Measurements from ENCODE around the gene LCTL. TPM values are rescaled to one million over a fixed set of nuclear protein-coding genes. Genes with fewer than 3 reads are reported as not detected.

The LCTL gene
- total RNA-seq, 1 experiment from 2014 or later, result not detected

DNA sequence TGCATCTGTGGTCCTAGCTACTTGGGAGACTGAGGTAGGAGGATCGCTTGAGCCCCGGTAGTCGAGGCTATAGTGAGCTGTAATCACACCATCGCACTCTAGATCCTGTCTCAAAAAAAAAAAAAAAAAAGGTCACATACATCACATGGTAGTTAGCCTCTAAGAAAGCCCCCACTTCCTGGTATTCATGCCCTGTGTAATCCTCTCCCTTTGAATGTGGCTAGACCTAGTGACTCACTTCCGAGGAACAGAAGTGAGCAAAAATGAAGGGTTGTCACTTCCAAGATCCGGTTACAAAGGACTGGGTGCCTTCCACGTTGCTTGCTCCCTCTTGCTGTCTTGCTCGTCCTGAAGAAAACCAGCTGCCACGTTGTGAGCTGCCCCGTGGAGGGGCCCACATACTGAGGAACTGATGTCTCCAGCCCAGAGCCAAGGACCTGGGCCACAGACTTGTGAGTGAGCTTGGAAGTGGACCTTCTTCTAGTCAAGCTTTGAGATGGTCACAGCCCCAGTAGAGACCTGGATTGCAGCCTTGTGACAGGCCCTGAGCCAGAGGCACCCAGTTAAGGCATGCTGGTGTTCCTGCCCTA, 12.6 kb upstream of the LCTL start:
- Mint-ChIP-seq H3K27me3 (ENCODE audit: insufficient read depth, unreplicated experiment) (no peaks in the 10 kb centered on the region), H3K9me3 (ENCODE audit: unreplicated experiment) (no peaks in the 10 kb centered on the region), H3K27ac (ENCODE audit: low read depth, unreplicated experiment) (no peak overlapping the region), H3K36me3 (ENCODE audit: insufficient read depth, unreplicated experiment) (no peaks in the 10 kb centered on the region), H3K4me3 (ENCODE audit: unreplicated experiment) (no peak overlapping the region), H3K4me1 (ENCODE audit: insufficient read depth, unreplicated experiment) (no peaks in the 10 kb centered on the region)
- ChIA-PET CTCF (interaction anchor here (0.7 kb wide), 1 partner anchor 10 kb away, joined by 4 read pairs; no protein-coding TSS in a partner anchor), POLR2A (no interaction called here)
- DNase-seq (ENCODE audit: unreplicated experiment), result peak; percentile 22
- BruUV-seq (replicated peaks), result no TSS peak
- TF ChIP-seq, protein P1, sequence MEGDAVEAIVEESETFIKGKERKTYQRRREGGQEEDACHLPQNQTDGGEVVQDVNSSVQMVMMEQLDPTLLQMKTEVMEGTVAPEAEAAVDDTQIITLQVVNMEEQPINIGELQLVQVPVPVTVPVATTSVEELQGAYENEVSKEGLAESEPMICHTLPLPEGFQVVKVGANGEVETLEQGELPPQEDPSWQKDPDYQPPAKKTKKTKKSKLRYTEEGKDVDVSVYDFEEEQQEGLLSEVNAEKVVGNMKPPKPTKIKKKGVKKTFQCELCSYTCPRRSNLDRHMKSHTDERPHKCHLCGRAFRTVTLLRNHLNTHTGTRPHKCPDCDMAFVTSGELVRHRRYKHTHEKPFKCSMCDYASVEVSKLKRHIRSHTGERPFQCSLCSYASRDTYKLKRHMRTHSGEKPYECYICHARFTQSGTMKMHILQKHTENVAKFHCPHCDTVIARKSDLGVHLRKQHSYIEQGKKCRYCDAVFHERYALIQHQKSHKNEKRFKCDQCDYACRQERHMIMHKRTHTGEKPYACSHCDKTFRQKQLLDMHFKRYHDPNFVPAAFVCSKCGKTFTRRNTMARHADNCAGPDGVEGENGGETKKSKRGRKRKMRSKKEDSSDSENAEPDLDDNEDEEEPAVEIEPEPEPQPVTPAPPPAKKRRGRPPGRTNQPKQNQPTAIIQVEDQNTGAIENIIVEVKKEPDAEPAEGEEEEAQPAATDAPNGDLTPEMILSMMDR (IDR thresholded peaks at IDR 0.05; ENCODE audit: unreplicated experiment), result no peak
- intact Hi-C loops (cut with micrococcal nuclease), result no loop called here

DNA sequence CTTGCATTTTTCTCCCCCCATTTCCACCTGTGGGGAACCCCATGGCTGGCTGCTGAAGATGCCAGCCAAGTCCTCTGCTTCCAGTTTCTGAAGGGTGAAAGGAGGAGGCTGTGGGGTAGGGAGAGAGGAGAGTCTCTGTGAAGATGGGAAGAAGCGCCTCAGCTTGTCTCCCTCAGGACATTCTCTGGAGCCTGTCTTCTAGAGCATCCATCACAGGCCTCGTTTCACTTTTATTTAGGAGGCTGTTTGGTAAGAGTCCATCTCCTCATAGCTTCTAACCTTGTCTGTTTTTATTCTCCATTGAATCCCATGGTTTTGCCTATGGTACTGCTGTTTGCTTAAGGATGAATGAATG, 8.8 kb upstream of the LCTL start:
- no peak for DNase-seq (ENCODE audit: unreplicated experiment)
- Mint-ChIP-seq H3K27ac (ENCODE audit: low read depth, unreplicated experiment) (no peak overlapping the region), H3K4me3 (ENCODE audit: unreplicated experiment) (no peak overlapping the region), H3K27me3 (ENCODE audit: insufficient read depth, unreplicated experiment) (no peaks in the 10 kb centered on the region), H3K9me3 (ENCODE audit: unreplicated experiment) (no peaks in the 10 kb centered on the region), H3K36me3 (ENCODE audit: insufficient read depth, unreplicated experiment) (no peaks in the 10 kb centered on the region), H3K4me1 (ENCODE audit: insufficient read depth, unreplicated experiment) (no peaks in the 10 kb centered on the region)
- ChIA-PET POLR2A (interaction anchor here (1.0 kb wide), 1 partner anchor 68 kb away, joined by 4 read pairs; no protein-coding TSS in a partner anchor), CTCF (interaction anchor here (1.3 to 3.3 kb wide), 2 partner anchors 8 to 11 kb away, joined by 3 to 15 read pairs; partner anchors contain the start of gene LCTL)
- intact Hi-C loops (cut with micrococcal nuclease), result no loop called here
- TF ChIP-seq, protein P1 (IDR thresholded peaks at IDR 0.05; ENCODE audit: unreplicated experiment), result no peak
- BruUV-seq (replicated peaks), result no TSS peak

- CTCF ChIA-PET, result interaction anchor here (0.6 to 1.3 kb wide), 2 partner anchors 12 to 151 kb away, joined by 3 read pairs; no protein-coding TSS in a partner anchor
- intact Hi-C loops (cut with micrococcal nuclease), result no loop called here
Measured at GRCh38 chr15:66573719-66574595, 8.2 kb upstream of the LCTL start.

DNA sequence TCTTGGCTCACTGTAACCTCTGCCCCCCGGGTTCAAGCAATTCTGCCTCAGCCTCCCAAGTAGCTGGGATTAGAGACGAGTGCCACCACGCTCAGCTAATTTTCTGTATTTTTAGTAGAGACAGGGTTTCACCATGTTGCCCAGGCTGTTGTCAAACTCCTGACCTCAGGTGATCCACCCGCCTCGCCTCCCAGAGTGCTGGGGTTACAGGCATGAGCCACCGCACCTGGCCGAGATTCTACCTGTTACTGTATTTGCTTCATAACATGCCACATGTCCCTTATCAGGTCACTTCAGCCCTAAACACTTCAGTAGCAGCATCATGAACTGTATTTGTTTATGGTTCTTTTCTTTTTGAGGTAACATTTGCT, 7.5 kb upstream of the LCTL start:
- no TSS peak for BruUV-seq (replicated peaks)
- Mint-ChIP-seq H3K27ac (ENCODE audit: low read depth, unreplicated experiment) (no peak overlapping the region), H3K4me1 (ENCODE audit: insufficient read depth, unreplicated experiment) (no peaks in the 10 kb centered on the region), H3K27me3 (ENCODE audit: insufficient read depth, unreplicated experiment) (no peaks in the 10 kb centered on the region), H3K9me3 (ENCODE audit: unreplicated experiment) (no peaks in the 10 kb centered on the region), H3K4me3 (ENCODE audit: unreplicated experiment) (no peak overlapping the region), H3K36me3 (ENCODE audit: insufficient read depth, unreplicated experiment) (no peaks in the 10 kb centered on the region)
- CTCF ChIA-PET, result no interaction called here
- TF ChIP-seq, protein P1 (IDR thresholded peaks at IDR 0.05; ENCODE audit: unreplicated experiment), result no peak
- POLR2A ChIA-PET, result no interaction called here
- intact Hi-C loops (cut with micrococcal nuclease), result no loop called here
- no peak for DNase-seq (ENCODE audit: unreplicated experiment)

More at GRCh38 chr15:66573719-66574595, 8.2 kb upstream of the LCTL start:
- Mint-ChIP-seq H3K27me3 (ENCODE audit: insufficient read depth, unreplicated experiment) (no peaks in the 10 kb centered on the region), H3K4me1 (ENCODE audit: insufficient read depth, unreplicated experiment) (no peaks in the 10 kb centered on the region), H3K9me3 (ENCODE audit: unreplicated experiment) (no peaks in the 10 kb centered on the region), H3K27ac (ENCODE audit: low read depth, unreplicated experiment) (no peak overlapping the region), H3K36me3 (ENCODE audit: insufficient read depth, unreplicated experiment) (no peaks in the 10 kb centered on the region), H3K4me3 (ENCODE audit: unreplicated experiment) (no peak overlapping the region)
- no TSS peak for BruUV-seq (replicated peaks)
- TF ChIP-seq, protein P1 (IDR thresholded peaks at IDR 0.05; ENCODE audit: unreplicated experiment), result no peak
- DNase-seq (ENCODE audit: unreplicated experiment), result no peak
- POLR2A ChIA-PET, result no interaction called here
